Measurements from ENCODE around the gene CTSE. TPM values are rescaled to one million over a fixed set of nuclear protein-coding genes. Genes with fewer than 3 reads are reported as not detected.

Gene CTSE
- total RNA-seq, 1 experiment from 2014 or later: 425 TPM

DNA sequence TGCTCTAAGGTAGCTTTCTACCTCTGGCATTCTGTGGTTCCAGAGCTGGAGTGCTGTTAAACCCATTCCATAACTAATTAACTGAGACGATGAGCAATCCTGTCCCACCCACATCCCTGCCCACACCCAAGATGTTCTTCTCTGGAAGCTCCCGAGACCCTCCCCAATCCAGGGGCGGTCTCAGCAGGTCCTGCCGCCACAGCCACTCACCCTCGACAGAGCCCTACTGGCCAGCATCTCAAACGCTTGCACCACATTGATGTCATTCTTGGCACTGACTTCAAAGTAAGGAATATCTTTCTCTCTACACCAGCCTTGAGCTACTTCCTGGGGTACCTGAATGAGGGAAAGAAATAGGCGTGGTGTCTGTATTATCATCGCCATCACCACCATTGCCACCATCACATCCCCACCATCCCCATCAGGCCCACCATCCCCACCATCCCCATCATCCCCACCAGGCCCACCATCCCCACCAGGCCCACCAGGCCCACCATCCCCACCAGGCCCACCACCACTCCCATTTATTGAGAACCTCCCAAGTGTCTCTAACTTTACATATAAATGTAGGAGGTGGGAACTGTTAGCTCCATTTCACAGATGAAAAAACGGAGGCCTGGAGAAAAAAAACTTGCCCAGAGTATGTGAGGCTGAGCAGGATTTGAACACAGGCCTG, 38.2 kb downstream of the CTSE start:
- CTCF ChIA-PET: interaction anchor here (0.6 to 2.7 kb wide), 14 partner anchors 8 to 194 kb away, joined by 3 to 24 read pairs (median 4); partner anchors contain the start of gene RAB7B
- intact Hi-C loops (cut with micrococcal nuclease; ENCODE audit: unreplicated experiment): loop anchor here (2.0 kb wide), 1 partner anchor 71 kb away; no protein-coding TSS in a partner anchor
- peaks cover 35% of the 10 kb centered on the region for H3K4me1 Mint-ChIP-seq (ENCODE audit: low read depth, unreplicated experiment)
- peak; percentile 28 for DNase-seq
- peaks cover 5% of the 10 kb centered on the region for H3K36me3 Mint-ChIP-seq (ENCODE audit: insufficient read depth, unreplicated experiment)
- BruUV-seq (replicated peaks): no TSS peak
- TF ChIP-seq, protein P1, sequence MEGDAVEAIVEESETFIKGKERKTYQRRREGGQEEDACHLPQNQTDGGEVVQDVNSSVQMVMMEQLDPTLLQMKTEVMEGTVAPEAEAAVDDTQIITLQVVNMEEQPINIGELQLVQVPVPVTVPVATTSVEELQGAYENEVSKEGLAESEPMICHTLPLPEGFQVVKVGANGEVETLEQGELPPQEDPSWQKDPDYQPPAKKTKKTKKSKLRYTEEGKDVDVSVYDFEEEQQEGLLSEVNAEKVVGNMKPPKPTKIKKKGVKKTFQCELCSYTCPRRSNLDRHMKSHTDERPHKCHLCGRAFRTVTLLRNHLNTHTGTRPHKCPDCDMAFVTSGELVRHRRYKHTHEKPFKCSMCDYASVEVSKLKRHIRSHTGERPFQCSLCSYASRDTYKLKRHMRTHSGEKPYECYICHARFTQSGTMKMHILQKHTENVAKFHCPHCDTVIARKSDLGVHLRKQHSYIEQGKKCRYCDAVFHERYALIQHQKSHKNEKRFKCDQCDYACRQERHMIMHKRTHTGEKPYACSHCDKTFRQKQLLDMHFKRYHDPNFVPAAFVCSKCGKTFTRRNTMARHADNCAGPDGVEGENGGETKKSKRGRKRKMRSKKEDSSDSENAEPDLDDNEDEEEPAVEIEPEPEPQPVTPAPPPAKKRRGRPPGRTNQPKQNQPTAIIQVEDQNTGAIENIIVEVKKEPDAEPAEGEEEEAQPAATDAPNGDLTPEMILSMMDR (IDR thresholded peaks at IDR 0.05; ENCODE audit: unreplicated experiment): no peak
- peak overlapping the region; percentile 58 for H3K27ac Mint-ChIP-seq (ENCODE audit: unreplicated experiment)
- no peaks in the 10 kb centered on the region for H3K27me3 Mint-ChIP-seq (ENCODE audit: unreplicated experiment)
- no peak overlapping the region for H3K4me3 Mint-ChIP-seq (ENCODE audit: low read depth, unreplicated experiment)
- peaks cover 6% of the 10 kb centered on the region for H3K9me3 Mint-ChIP-seq (ENCODE audit: low read depth, unreplicated experiment)

DNA sequence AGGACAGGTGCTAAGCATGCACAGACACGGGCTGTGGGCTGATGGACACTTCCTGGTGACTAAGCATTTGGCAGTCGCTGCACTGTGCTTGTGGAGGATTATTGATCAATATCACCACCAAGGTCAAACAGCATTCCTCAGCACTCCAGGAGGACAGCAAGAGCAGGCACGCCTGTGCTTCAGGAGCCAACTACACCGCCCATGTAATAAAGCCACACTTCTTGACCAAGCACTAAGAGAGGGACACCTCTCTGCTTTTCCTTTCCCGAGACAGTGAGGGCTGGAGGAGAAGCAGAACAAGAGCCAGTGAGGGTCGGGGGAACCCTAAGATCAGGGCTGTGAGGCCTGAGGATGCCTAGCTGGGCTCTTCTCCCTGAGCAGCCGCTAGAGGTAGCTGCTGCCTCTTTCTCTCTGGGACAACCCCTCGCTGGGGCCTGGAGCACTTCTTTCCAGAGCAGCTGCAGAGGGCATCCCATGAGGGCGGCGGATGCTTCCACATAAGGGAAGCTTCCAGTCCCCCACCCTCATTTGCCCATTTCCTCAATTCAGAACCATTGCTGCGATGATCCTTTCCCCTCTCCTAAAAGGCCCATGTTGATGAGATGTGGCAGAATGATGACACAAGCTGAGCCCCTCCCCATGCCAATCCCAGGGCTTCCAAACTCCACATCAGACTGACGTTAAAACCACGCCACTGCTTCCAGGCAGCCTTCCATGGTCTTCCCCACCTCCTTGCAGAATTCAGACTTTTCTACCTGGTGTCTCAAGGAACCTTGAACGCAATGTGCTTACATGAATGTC, 39.6 kb downstream of the CTSE start:
- CTCF ChIA-PET: interaction anchor here (0.7 to 1.8 kb wide), 17 partner anchors 17 to 129 kb away, joined by 3 to 16 read pairs (median 4); partner anchors contain the start of gene RAB7B
- Mint-ChIP-seq H3K4me3 (ENCODE audit: low read depth, unreplicated experiment) (peak overlapping the region; percentile 34), H3K27me3 (ENCODE audit: unreplicated experiment) (no peaks in the 10 kb centered on the region), H3K9me3 (ENCODE audit: low read depth, unreplicated experiment) (peaks cover 6% of the 10 kb centered on the region), H3K36me3 (ENCODE audit: insufficient read depth, unreplicated experiment) (peaks cover 5% of the 10 kb centered on the region), H3K27ac (ENCODE audit: unreplicated experiment) (peak overlapping the region; percentile 55), H3K4me1 (ENCODE audit: low read depth, unreplicated experiment) (peaks cover 35% of the 10 kb centered on the region)
- TF ChIP-seq, protein P1 (IDR thresholded peaks at IDR 0.05; ENCODE audit: unreplicated experiment): peak; percentile 73
- intact Hi-C loops (cut with micrococcal nuclease; ENCODE audit: unreplicated experiment): loop anchor here (1.0 to 5.0 kb wide), 3 partner anchors 38 to 122 kb away; partner anchors contain the start of gene CTSE
- peak; percentile 85 for DNase-seq
- no TSS peak for BruUV-seq (replicated peaks)

DNA sequence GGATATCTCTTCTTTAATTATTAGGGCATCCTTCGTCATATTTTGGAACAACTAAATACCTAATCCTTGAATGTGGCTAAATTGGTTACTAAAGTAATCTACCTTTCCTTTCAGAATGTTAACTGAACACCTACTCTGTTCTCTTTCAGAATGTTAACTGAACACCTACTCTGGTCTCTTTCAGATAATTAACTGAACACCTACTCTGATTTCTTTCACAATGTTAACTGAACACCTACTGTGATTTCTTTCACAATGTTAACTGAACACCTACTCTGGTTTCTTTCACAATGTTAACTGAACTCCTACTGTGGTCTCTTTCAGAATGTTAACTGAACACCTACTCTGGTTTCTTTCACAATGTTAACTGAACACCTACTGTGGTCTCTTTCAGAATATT, 42.4 kb downstream of the CTSE start:
- Mint-ChIP-seq H3K27ac (ENCODE audit: unreplicated experiment) (no peak overlapping the region), H3K27me3 (ENCODE audit: unreplicated experiment) (no peaks in the 10 kb centered on the region), H3K4me3 (ENCODE audit: low read depth, unreplicated experiment) (no peak overlapping the region), H3K36me3 (ENCODE audit: insufficient read depth, unreplicated experiment) (peaks cover 5% of the 10 kb centered on the region), H3K9me3 (ENCODE audit: low read depth, unreplicated experiment) (peaks cover 6% of the 10 kb centered on the region), H3K4me1 (ENCODE audit: low read depth, unreplicated experiment) (peaks cover 35% of the 10 kb centered on the region)
- BruUV-seq (replicated peaks): no TSS peak
- TF ChIP-seq, protein P1 (IDR thresholded peaks at IDR 0.05; ENCODE audit: unreplicated experiment): no peak
- CTCF ChIA-PET: interaction anchor here (0.5 to 4.9 kb wide), 2 partner anchors 23 to 64 kb away, joined by 6 to 294 read pairs; no protein-coding TSS in a partner anchor
- no peak for DNase-seq
- intact Hi-C loops (cut with micrococcal nuclease; ENCODE audit: unreplicated experiment): loop anchor here (5.0 kb wide), 1 partner anchor 41 kb away; the partner anchor contains the start of gene CTSE

DNA sequence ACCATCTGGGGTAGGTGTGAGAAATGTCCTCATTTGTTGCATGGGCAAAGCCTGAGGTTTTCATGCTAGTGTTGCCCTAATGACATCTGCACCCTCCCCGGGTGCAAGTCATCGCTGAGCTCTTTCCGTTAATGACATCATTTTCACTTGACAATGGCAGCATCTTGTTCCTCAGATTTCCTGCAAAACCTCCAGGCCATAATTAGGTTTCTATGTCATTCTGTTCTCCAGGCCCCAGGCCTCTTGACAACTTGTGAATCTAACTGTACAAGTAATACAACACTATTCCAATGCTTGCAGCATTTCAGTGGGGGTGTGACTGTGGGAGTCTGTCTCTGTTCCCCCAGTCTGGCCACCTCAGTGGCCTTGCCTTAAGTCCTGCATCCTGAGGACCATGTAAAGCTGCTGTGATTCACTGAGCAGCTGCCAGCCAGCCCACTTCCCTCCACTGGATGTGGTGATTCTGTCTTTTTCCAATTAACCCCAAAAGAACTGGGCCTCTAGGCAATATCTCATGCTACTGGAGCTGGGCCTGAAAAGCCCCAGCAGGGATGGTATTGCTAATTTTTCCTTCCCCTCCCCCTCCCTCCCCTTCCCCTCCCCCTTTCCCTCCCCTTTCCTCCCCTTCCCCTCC, 43.3 kb downstream of the CTSE start:
- no peak overlapping the region for H3K27ac Mint-ChIP-seq (ENCODE audit: unreplicated experiment)
- no TSS peak for BruUV-seq (replicated peaks)
- H3K36me3 Mint-ChIP-seq (ENCODE audit: insufficient read depth, unreplicated experiment): peaks cover 2% of the 10 kb centered on the region
- H3K27me3 Mint-ChIP-seq (ENCODE audit: unreplicated experiment): no peaks in the 10 kb centered on the region
- DNase-seq: no peak
- intact Hi-C loops (cut with micrococcal nuclease; ENCODE audit: unreplicated experiment): loop anchor here (5.0 kb wide), 1 partner anchor 42 kb away; the partner anchor contains the start of gene CTSE
- TF ChIP-seq, protein P1 (IDR thresholded peaks at IDR 0.05; ENCODE audit: unreplicated experiment): no peak
- H3K4me1 Mint-ChIP-seq (ENCODE audit: low read depth, unreplicated experiment): peaks cover 32% of the 10 kb centered on the region
- peaks cover 6% of the 10 kb centered on the region for H3K9me3 Mint-ChIP-seq (ENCODE audit: low read depth, unreplicated experiment)
- CTCF ChIA-PET: interaction anchor here (0.5 to 4.9 kb wide), 2 partner anchors 22 to 63 kb away, joined by 6 to 294 read pairs; no protein-coding TSS in a partner anchor
- no peak overlapping the region for H3K4me3 Mint-ChIP-seq (ENCODE audit: low read depth, unreplicated experiment)
